K562 (cell line): ENCODE measurements around the gene PNMA6F. TPM values are rescaled to one million over a fixed set of nuclear protein-coding genes. Genes with fewer than 3 reads are reported as not detected.

Experiments used
- ATAC-seq: fragments of 200-7000 bp; cut with Tn5 transposase; 3 replicates; pipeline ENCODE4 v1.9.1; 2020; ENCODE audit warnings: moderate library complexity
- BruUV-seq: library from RNA; stranded (reverse); fragments of 400-500 nt; replicated peaks from 2 replicates; lab custom pipeline; 2021; lab: Mats Ljungman, UMichigan
- CTCF ChIA-PET: fragments of 300-600 bp; formaldehyde crosslinking; extraction: SDS; loops from one replicate; lab custom pipeline; 2021; ENCODE audit warnings: low intra/inter-chr PET ratio; lab: Yijun Ruan, JAX
- POLR2A ChIA-PET: fragments of 300-600, 350-650 bp; sonication (Branson Sonifier 250); formaldehyde crosslinking; extraction: SDS; loops from one replicate; lab custom pipeline; 2021; ENCODE audit warnings: antibody characterized with exemption, inconsistent platforms; lab: Yijun Ruan, JAX
- DNase-seq, 4 experiments: peaks; one replicate each; pipeline versions ENCODE4 v3.0.0 to v3.0.0-alpha.2; 2011 to 2018; ENCODE audit warnings: low spot score in 3 of 4, mixed read lengths in 3 of 4; ENCODE audit errors: extremely low read depth in 1 of 4
- FAIRE-seq: peaks from 2 replicates; lab custom pipeline; 2011; peaks lifted over from hg19 to GRCh38; lab: Jason Lieb, UNC
- H2AFZ ChIP-seq: 2 replicates; pipeline ENCODE4 v1.6.0; 2011; ENCODE audit warnings: low read depth, low read length, control low read depth, inconsistent platforms
- H3K27ac ChIP-seq: fragments of 200-600 bp; 3 replicates; pipeline ENCODE4 v1.8.0; 2011; ENCODE audit warnings: low read depth, mild to moderate bottlenecking, control low read depth, inconsistent platforms, low read length, moderate library complexity, mixed read lengths; ENCODE audit errors: extremely low read depth
- H3K27me3 ChIP-seq, 2 experiments: fragments of 300-600 bp in 1 of 2; 2 replicates in 1 of 2; 3 replicates in 1 of 2; pipeline versions ENCODE4 v1.6.0 to v1.8.0; 2011; ENCODE audit warnings: inconsistent platforms in 2 of 2, low read length in 2 of 2, mild to moderate bottlenecking in 1 of 2, mixed read lengths in 1 of 2, moderate library complexity in 1 of 2; ENCODE audit not compliant: control insufficient read depth in 2 of 2, insufficient read depth in 2 of 2
- H3K36me3 ChIP-seq: fragments of 300-600 bp; 3 replicates; pipeline ENCODE4 v1.8.0; 2011; ENCODE audit warnings: mild to moderate bottlenecking, low read length, inconsistent platforms; ENCODE audit not compliant: control insufficient read depth, insufficient read depth
- H3K4me1 ChIP-seq, 2 experiments: fragments of 200-600 bp in 1 of 2; replicated peaks in 1 of 2; 2 replicates in 1 of 2; 3 replicates in 1 of 2; pipeline versions ENCODE4 v1.5.1 to v1.8.0; 2011; ENCODE audit warnings: inconsistent platforms in 2 of 2, low read length in 2 of 2, mild to moderate bottlenecking in 1 of 2, mixed read lengths in 1 of 2, moderate library complexity in 1 of 2; ENCODE audit not compliant: control insufficient read depth in 2 of 2, insufficient read depth in 2 of 2
- H3K4me2 ChIP-seq: 2 replicates; pipeline ENCODE4 v1.6.1; 2011; ENCODE audit warnings: low read length, control low read depth, inconsistent platforms, mixed read lengths; ENCODE audit not compliant: insufficient read depth
- H3K4me3 ChIP-seq: fragments of 200-600 bp; sonication (generic), shearing (Covaris generic); 2 replicates; pipeline ENCODE4 v1.5.1; 2016; ENCODE audit warnings: control low read depth, inconsistent platforms
- H3K79me2 ChIP-seq: fragments of 200-600 bp; 3 replicates; pipeline ENCODE4 v1.8.0; 2011; ENCODE audit warnings: low read length, inconsistent platforms; ENCODE audit not compliant: control insufficient read depth, insufficient read depth
- H3K9ac ChIP-seq, 2 experiments: 2 replicates each; pipeline versions ENCODE4 v1.6.0 to v1.6.1; 2011; ENCODE audit warnings: low read depth in 2 of 2, low read length in 2 of 2, control low read depth in 1 of 2, inconsistent platforms in 1 of 2, mild to moderate bottlenecking in 1 of 2, mixed read lengths in 1 of 2; ENCODE audit not compliant: insufficient read depth in 1 of 2
- H3K9me1 ChIP-seq: one replicate; pipeline ENCODE4 v1.6.0; 2011; ENCODE audit warnings: inconsistent platforms, mild to moderate bottlenecking, low read length, moderate library complexity; ENCODE audit not compliant: control insufficient read depth, insufficient read depth
- H3K9me3 ChIP-seq: replicated peaks from 2 replicates; pipeline ENCODE4 v1.5.1; 2011; ENCODE audit warnings: low read depth, low read length, inconsistent platforms; ENCODE audit not compliant: control insufficient read depth, insufficient read depth
- H4K20me1 ChIP-seq: replicated peaks from 2 replicates; pipeline ENCODE4 v1.6.1; 2011; ENCODE audit warnings: low read length, inconsistent platforms, mixed read lengths; ENCODE audit not compliant: control insufficient read depth, insufficient read depth
- ADNP ChIP-seq: fragments of 200-800 bp; sonication (Bioruptor generic); IDR thresholded peaks from 2 replicates; pipeline ENCODE4 v1.6.1; 2016; ENCODE audit warnings: missing genetic modification characterization, missing compliant biosample characterization
- BRD4 ChIP-seq: fragments of 200-600 bp; sonication (generic); IDR thresholded peaks from 2 replicates; pipeline ENCODE4 v1.6.1; 2017; ENCODE audit warnings: inconsistent platforms
- CEBPB ChIP-seq: fragments of 450-650 bp; IDR thresholded peaks from 2 replicates; pipeline ENCODE4 v1.6.1; 2016; ENCODE audit warnings: missing genetic modification characterization, missing compliant biosample characterization
- CREB3 ChIP-seq: fragments of 450-650 bp; conservative IDR thresholded peaks from 2 replicates; pipeline ENCODE4 v1.6.1; 2016; ENCODE audit warnings: missing genetic modification characterization, low read depth, mild to moderate bottlenecking, missing compliant biosample characterization, moderate library complexity
- CSDE1 ChIP-seq, 2 experiments: fragments of 450-650 bp; IDR thresholded peaks; 2 replicates each; pipeline ENCODE4 v1.6.1; 2016; ENCODE audit warnings: mild to moderate bottlenecking in 1 of 2
- ERF ChIP-seq: fragments of 450-650 bp; formaldehyde crosslinking; IDR thresholded peaks from 2 replicates; pipeline ENCODE4 v1.4.0; 2020; ENCODE audit warnings: mild to moderate bottlenecking, mixed read lengths
- ID3 ChIP-seq, 2 experiments: fragments of 250-450 bp in 1 of 2; fragments of 450-650 bp in 1 of 2; sonication (Bioruptor Pico) in 1 of 2; IDR thresholded peaks; 2 replicates each; pipeline versions ENCODE4 v1.6.1 to v1.8.0; 2016 to 2021; ENCODE audit warnings: mild to moderate bottlenecking in 2 of 2, moderate library complexity in 2 of 2, missing compliant biosample characterization in 1 of 2, missing genetic modification characterization in 1 of 2
- L3MBTL2 ChIP-seq: fragments of 450-650 bp; IDR thresholded peaks from 2 replicates; pipeline ENCODE4 v1.6.1; 2016; ENCODE audit warnings: mild to moderate bottlenecking, moderate library complexity
- NR2C2 ChIP-seq, 2 experiments: fragments of 200-800 bp in 1 of 2; sonication (Bioruptor generic) in 1 of 2; sonication (generic) in 1 of 2; formaldehyde crosslinking in 1 of 2; IDR thresholded peaks; 2 replicates each; pipeline versions ENCODE4 v1.6.1 to v1.8.0; 2016 to 2022; ENCODE audit warnings: mild to moderate bottlenecking in 1 of 2, missing compliant biosample characterization in 1 of 2, missing genetic modification characterization in 1 of 2, missing genetic modification reagents in 1 of 2
- RBM25 ChIP-seq: fragments of 200-400 bp; formaldehyde crosslinking; IDR thresholded peaks from 2 replicates; pipeline ENCODE4 v1.6.1; 2018; ENCODE audit warnings: low read length, low read depth, moderate library complexity; ENCODE audit not compliant: severe bottlenecking
- ZC3H4 ChIP-seq: sonication (generic); formaldehyde crosslinking; IDR thresholded peaks from 2 replicates; pipeline ENCODE4 v1.9.0; 2021; ENCODE audit warnings: missing genetic modification reagents, borderline replicate concordance
- ZNF717 ChIP-seq: fragments of 250-450 bp; sonication (Bioruptor Pico); IDR thresholded peaks from 2 replicates; pipeline ENCODE4 v1.5.0; 2021
- ZNF740 ChIP-seq, 3 experiments: fragments of 200-800 bp in 1 of 3; sonication (Bioruptor generic) in 1 of 3; sonication (generic) in 1 of 3; formaldehyde crosslinking in 1 of 3; IDR thresholded peaks; 2 replicates each; pipeline versions ENCODE4 v1.6.1 to v1.8.0; 2016 to 2022; ENCODE audit warnings: mild to moderate bottlenecking in 2 of 3, missing compliant biosample characterization in 2 of 3, missing genetic modification characterization in 2 of 3, missing genetic modification reagents in 1 of 3
- WGBS: fragments of 100-300 bp; shearing (Covaris generic); methylation state at CpG from one replicate; pipeline ENCODE4 v1.1.6; 2016; ENCODE audit warnings: low coverage, mixed read lengths; ENCODE audit not compliant: insufficient coverage; ENCODE audit errors: missing lambda C conversion rate; 5-methylcytosine and 5-hydroxymethylcytosine counted together
- in situ Hi-C: fragments of 300-500 bp; cut with MboI; formaldehyde crosslinking; loops from 4 replicates; pipeline ENCODE4 v1.15.0; 2018; ENCODE audit warnings: inconsistent platforms, mixed read lengths
- intact Hi-C: fragments of 100-400 bp; cut with micrococcal nuclease; formaldehyde crosslinking; loops from 2 replicates; pipeline ENCODE4 v1.14.2; 2022
- polyA plus RNA-seq, 8 experiments: library from polyadenylated mRNA; depleted of rRNA in 4 of 8; stranded (reverse) in 5 of 8; unstranded in 3 of 8; fragments of >200 nt; fragmentation: Nextera tagmentation in 2 of 8; fragmentation: Illumina TruSeq in 1 of 8; extraction: Ambion mirVana in 2 of 8; extraction: Trizol in 1 of 8; gene quantifications; 2 replicates each; pipeline versions ENCODE4 v1.2.1 to v1.2.3, GENCODE V29; 2011 to 2014; ENCODE audit warnings: inconsistent platforms in 1 of 8, missing spikeins in 1 of 8
- total RNA-seq, 7 experiments: library from RNA; depleted of rRNA in 6 of 7; stranded (reverse); fragments of >200 nt in 6 of 7; fragmentation: Illumina TruSeq in 2 of 7; extraction: Trizol in 2 of 7; gene quantifications; 2 replicates each; pipeline versions ENCODE4 v1.2.1 to v1.2.3, GENCODE V29; 2011 to 2021; ENCODE audit warnings: low replicate concordance in 1 of 7
- TF ChIP-seq, protein P1 (sequence below): fragments of 450-650 bp; IDR thresholded peaks from 2 replicates; pipeline ENCODE4 v1.6.1; 2017; ENCODE audit warnings: antibody characterized with exemption
- TF ChIP-seq, protein P2 (sequence below): fragments of 450-650 bp; formaldehyde crosslinking; IDR thresholded peaks from 2 replicates; pipeline ENCODE4 v1.4.0; 2020; ENCODE audit warnings: mild to moderate bottlenecking, moderate library complexity

The PNMA6F gene
- total and polyA plus RNA-seq, 9 of the 15 experiments (the other 6 are each of a cell fraction or from before 2014, with no cell fraction given): not detected

DNA sequence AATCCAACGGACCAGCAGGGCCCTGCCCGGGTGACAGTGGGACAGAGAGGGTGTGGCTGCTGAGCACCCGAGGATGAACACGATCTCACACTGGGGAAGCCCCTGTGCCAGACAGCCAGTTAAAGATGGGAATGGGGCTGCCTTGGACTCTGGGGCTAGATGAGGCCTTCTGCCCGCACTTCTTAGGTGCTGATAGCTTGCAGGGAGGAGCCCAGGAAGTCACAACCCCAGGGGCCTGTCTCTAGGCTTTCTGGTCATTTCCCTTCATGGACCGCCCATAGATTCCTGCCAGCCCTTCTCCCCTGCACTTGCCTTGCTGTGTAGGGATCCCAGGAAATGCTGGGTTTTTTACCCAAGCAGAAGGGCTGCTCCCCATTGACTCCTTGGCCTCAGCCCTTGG, 18.5 kb upstream of the PNMA6F start:
- H3K79me2 ChIP-seq: peaks cover 85% of the 10 kb centered on the region
- POLR2A ChIA-PET: interaction anchor here (0.8 to 1.0 kb wide), 3 partner anchors 10 to 18 kb away, joined by 3 to 4 read pairs (median 4); partner anchors contain the start of gene PNMA6F
- TF ChIP-seq ERF: no peak
- TF ChIP-seq ZNF717 (CRISPR knock-in tag): no peak
- TF ChIP-seq, protein P1, sequence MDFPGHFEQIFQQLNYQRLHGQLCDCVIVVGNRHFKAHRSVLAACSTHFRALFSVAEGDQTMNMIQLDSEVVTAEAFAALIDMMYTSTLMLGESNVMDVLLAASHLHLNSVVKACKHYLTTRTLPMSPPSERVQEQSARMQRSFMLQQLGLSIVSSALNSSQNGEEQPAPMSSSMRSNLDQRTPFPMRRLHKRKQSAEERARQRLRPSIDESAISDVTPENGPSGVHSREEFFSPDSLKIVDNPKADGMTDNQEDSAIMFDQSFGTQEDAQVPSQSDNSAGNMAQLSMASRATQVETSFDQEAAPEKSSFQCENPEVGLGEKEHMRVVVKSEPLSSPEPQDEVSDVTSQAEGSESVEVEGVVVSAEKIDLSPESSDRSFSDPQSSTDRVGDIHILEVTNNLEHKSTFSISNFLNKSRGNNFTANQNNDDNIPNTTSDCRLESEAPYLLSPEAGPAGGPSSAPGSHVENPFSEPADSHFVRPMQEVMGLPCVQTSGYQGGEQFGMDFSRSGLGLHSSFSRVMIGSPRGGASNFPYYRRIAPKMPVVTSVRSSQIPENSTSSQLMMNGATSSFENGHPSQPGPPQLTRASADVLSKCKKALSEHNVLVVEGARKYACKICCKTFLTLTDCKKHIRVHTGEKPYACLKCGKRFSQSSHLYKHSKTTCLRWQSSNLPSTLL: peak; percentile 7; the same call in 1 of the 2 replicates
- no peak for TF ChIP-seq CEBPB (tag)
- no peak for TF ChIP-seq ZC3H4 (CRISPR knock-in tag)
- no peak for TF ChIP-seq ID3 (CRISPR knock-in tag; IDR thresholded peaks at IDR 0.05)
- no peak for TF ChIP-seq ID3 (tag; IDR thresholded peaks at IDR 0.05)
- no peak for TF ChIP-seq BRD4
- TF ChIP-seq, protein P2, sequence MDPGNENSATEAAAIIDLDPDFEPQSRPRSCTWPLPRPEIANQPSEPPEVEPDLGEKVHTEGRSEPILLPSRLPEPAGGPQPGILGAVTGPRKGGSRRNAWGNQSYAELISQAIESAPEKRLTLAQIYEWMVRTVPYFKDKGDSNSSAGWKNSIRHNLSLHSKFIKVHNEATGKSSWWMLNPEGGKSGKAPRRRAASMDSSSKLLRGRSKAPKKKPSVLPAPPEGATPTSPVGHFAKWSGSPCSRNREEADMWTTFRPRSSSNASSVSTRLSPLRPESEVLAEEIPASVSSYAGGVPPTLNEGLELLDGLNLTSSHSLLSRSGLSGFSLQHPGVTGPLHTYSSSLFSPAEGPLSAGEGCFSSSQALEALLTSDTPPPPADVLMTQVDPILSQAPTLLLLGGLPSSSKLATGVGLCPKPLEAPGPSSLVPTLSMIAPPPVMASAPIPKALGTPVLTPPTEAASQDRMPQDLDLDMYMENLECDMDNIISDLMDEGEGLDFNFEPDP: no peak
- no peak for TF ChIP-seq ZNF740 (CRISPR knock-in tag; IDR thresholded peaks at IDR 0.05)
- no peak for TF ChIP-seq ZNF740 (tag; IDR thresholded peaks at IDR 0.05)
- no peak for TF ChIP-seq CREB3
- TF ChIP-seq CSDE1 (IDR thresholded peaks at IDR 0.05): no peak
- TF ChIP-seq ADNP (tag): no peak
- TF ChIP-seq NR2C2 (CRISPR knock-in tag; IDR thresholded peaks at IDR 0.05): no peak
- TF ChIP-seq NR2C2 (tag; IDR thresholded peaks at IDR 0.05): 0 out of 2 replicates have a peak, but pooled peaks have one; percentile 32
- peak; percentile 43 for TF ChIP-seq RBM25
- 0 out of 2 replicates have a peak, but pooled peaks have one; percentile 8 for TF ChIP-seq L3MBTL2

More for the DNA sequence above, 18.5 kb upstream of the PNMA6F start:
- Histone ChIP-seq H3K27me3 (no peaks in the 10 kb centered on the region), H4K20me1 (0 out of 2 replicates have a peak, but pooled peaks cover 3% of the 10 kb centered on the region), H3K4me1 (peaks cover 24 to 42% of the 10 kb centered on the region in 2 experiments), H3K9me1 (no peaks in the 10 kb centered on the region), H3K4me3 (no peak overlapping the region), H3K9me3 (no peaks in the 10 kb centered on the region; the same call in 1 of the 2 replicates), H2AFZ (peak overlapping the region; percentile 14; the same call in 1 of the 2 replicates), H3K9ac (peak overlapping the region; percentile 41 to 80), H3K36me3 (peaks cover 80% of the 10 kb centered on the region; the same call in 2 of the 3 replicates), H3K27ac (peak overlapping the region; percentile 61), H3K4me2 (peak overlapping the region; percentile 66)
- WGBS: 14% methylated on average over 4 of the region's 6 CpGs
- CTCF ChIA-PET: no interaction called here
- FAIRE-seq (peak; percentile 67), DNase-seq (peak; percentile 28 to 65 (median 53)), ATAC-seq (peak; percentile 85)
- intact Hi-C loops: no loop called here
- in situ Hi-C loops: no loop called here
- BruUV-seq: no TSS peak
